Mesenteric fat pad (tissue), 1 donor: ENCODE results near the gene SETBP1. TPM values are rescaled to one million over a fixed set of nuclear protein-coding genes. Genes with fewer than 3 reads are reported as not detected.

ENCODE experiments used
- DNase-seq: peaks from one replicate; pipeline ENCODE4 v3.0.0-alpha.2; 2020; ENCODE audit warnings: low spot score
- total RNA-seq: library from RNA; stranded (reverse); fragmentation: NEBNext Ultra II Directional; extraction: Animal tissue kit (Norgen Biotek cat#: 25700); gene quantifications from one replicate; pipeline ENCODE4 v1.2.1, GENCODE V29; 2021
- donor health status: DM: yes; HTN: yes; CAD: no.

The SETBP1 gene
- total RNA-seq, 1 donor from 2014 or later, result 21.6 TPM

DNA sequence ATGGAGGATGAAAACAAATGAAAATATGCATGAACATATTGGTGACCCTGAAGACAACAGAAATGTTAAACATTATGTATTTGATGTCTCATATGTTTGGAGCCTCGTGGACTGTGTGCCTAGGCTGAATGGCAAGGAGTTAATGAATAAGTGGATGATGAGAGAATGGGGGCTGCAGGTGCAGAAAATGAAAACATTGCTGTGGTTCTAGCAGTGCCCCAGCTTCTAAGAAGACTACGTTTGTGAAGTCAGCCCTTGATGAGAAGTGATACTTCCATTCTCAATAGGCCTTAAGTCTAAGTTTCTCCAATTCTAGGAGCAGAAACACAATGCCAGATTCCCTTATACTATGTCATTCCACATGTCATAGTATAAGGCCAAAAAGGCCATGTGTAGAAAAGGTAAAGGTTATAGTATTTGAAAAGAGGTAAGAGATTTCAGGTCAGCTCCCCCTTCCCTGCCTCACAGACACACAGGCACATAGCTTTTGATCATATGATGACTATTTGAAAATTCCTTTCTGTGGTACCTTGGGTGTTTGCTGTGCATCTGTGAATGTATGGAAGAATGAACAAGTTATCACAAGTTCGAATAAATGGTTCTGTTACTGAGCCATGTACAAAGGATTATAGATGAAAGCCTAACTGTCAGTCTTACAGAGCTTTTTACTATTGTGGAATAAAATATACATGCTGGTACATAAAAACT is 280.8 kb downstream of the SETBP1 start:
- no peak for DNase-seq

DNA sequence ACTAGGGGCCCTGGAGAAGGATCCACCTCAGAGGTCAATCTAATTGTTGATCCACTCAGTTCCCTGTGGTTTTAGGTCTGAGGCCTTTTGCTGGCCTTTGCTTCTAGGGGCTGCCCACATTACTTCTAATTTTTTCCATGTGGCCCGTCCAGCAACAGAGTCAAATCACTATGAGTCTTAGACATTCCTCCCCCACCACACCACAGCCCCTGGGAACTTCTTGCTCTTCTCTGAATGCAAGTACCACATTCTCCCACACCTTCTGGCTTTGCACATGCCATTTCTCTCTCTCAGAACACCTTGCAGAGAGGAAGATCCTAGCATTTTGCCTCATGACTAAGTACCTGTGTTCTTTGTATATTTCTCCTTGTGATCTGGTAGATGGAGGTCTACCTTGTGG is 286.9 kb downstream of the SETBP1 start:
- no peak for DNase-seq

DNA sequence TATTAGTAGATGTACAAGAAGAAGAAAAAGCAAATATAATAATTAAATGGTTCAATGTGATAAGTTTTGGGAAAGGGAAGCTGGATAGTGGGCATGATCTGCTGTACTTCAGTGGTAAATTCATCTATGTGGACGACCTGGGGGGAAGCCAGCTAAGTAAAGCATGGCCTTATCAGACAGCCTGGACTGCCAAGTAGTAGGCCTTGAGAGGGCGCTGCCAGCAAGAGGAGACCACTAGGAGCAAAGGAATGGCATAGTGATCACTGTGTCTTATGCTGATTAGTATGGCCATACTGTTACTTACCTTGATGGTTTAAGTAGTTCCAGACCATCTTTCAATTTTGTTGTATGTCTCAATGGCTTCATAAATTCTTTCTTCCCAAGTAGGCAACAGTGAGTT is 287.6 kb downstream of the SETBP1 start:
- no peak for DNase-seq

DNA sequence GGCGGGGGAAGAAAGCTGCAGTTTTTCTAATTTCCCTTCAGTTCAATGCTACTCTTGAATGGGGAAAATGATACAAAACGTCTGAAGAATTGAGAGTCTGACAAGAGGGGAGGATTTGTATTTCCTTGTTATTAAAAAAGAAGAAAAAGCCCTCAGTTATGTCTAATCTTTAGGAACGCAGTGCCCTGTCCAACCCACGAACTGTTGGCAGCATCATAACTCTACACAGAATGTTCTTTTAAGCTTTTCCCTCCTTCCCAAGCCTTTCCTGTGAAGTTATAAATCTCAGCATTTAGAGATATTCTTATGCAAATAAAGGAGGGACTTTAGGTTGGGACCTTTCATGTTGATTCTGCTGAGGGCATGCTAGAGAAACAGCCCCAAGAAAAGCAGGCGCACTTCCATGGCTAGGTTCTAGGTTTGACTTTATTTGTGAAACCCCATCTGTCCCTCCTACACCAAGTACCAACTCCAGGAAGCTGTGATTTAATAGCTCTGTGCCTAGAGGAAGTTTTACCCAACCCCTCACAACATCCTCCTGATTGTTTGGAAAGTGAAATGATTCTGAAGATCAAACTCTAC is 288.6 kb downstream of the SETBP1 start:
- DNase-seq, result no peak

DNA sequence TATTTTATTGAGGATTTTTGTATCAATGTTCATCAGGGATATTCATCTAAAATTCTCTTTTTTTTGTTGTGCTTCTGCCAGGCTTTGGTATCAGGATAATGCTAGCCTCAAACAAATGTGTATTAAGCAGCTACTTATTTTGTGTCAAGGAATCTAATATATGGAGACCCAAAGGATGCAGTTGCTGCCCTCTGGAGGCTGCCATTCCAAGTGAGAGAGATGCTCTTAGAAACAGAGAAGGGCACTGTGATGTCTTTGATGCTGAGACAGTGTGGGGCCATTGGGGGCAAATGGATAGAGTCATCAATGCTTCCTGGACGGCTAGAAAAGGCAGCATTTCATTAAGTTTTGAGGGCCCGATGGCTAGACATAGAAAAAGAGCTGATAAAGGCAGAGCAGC is 292.6 kb downstream of the SETBP1 start:
- DNase-seq, result no peak

DNA sequence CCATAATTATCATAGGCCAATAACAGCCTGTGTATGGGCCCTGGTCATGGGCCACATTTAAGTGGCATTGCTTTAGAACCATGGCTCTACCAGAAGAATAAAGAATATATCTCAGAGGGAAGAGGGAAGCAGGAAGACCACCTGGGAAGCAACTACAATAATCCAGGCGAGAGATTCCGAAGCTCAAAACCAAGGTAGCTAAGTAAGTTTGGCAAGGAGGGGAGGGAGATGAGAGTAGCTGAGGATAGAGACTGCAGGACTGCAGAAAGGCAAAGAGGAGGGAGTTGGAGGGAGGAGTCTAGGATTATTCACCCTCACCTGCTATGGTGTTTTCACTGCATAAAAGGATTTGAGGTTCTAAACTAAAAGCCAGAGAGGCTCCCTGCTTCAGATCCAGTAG is 293.5 kb downstream of the SETBP1 start:
- DNase-seq, result no peak

DNA sequence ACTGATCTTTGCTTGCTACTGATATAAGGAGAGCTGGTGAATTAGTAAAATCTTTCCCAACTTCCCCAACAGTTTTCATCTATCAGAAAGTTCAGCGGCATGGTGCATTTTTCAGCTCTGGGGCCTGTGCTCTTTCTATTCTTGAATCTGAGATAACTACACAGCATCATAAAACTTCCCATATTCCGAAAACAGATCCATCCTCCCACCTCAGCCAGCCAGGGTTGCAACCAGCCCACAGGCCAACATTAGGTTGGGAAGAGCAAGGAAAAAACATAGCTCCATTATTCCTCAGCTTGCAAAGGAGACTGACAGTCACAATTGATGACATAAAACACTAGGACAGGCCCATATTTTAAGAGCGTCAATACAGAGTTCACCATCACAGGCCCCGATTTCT is 297.2 kb downstream of the SETBP1 start:
- no peak for DNase-seq

DNA sequence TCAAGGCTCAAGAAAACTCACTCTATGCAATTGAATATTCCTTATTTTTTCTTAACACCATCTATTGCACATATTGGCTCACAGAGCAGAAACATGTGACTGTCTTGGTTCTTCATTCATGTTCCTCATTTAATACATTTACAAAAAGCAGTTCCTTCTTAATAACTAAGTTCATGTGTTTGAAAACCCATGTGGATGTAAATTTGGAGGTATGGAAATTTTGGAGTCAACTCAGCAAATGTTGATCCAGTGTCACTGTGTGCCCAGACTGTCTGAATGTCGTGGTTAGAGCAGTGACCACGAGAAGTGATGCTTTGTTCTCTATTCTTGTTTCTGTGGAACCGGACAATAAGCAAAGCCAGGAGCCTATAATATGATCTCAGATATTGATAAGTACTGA is 299.1 kb downstream of the SETBP1 start:
- DNase-seq, result no peak

DNA sequence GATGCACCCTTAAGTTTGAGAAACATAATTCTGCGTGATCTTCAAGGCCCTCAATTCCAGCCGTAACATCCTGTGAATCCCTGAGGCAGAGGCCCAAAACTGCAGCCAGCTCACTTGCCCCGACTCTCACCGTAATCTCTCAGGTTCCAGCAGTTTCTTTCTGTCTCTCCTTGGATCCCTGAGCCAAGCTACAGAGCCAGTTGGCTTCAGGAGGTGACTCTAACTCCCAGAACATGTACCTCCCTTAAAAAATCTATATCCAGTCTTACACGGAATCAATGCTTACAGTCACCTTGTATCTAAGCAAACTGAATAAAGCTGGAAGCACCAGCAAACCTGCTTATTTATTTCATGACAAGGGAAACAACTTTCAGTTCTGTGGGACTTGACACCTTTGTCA is 300.4 kb downstream of the SETBP1 start:
- no peak for DNase-seq

DNA sequence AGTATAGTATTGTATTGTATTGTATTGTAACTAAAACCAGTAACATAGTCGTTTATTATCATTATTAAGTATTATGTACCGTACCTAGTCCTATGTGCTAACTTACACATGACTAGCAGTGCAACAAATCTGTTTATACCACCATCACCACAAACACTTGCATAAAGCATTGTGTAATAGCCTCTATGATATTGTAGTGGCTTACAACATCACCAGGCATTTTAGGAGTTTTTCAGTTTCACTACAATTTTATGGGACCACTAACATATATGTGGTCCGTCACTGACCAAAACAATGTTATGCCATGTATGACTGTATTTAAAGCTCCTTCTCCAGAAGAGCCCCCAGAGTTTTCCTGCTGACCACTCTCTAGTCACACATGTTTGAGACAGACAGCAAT is 306.2 kb downstream of the SETBP1 start:
- DNase-seq, result no peak

DNA sequence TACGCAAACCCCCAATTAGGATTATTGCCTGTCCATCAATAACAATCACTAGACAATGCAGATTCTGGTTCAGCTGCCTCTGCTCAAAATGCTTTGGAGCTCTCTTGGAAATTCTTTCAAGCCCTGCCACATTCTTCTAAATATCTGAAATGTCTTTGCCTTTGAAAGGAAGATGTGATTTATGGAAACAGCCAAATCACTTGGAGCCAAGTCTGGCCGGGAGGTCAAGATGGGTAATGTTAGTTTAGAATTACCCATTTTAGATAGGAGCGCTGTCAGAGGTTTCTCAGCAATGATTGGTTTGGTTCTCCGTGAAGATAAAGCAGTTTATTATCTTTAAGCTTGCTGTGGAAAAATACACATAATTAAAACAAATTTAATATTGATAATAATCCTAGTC is 306.7 kb downstream of the SETBP1 start:
- no peak for DNase-seq

DNA sequence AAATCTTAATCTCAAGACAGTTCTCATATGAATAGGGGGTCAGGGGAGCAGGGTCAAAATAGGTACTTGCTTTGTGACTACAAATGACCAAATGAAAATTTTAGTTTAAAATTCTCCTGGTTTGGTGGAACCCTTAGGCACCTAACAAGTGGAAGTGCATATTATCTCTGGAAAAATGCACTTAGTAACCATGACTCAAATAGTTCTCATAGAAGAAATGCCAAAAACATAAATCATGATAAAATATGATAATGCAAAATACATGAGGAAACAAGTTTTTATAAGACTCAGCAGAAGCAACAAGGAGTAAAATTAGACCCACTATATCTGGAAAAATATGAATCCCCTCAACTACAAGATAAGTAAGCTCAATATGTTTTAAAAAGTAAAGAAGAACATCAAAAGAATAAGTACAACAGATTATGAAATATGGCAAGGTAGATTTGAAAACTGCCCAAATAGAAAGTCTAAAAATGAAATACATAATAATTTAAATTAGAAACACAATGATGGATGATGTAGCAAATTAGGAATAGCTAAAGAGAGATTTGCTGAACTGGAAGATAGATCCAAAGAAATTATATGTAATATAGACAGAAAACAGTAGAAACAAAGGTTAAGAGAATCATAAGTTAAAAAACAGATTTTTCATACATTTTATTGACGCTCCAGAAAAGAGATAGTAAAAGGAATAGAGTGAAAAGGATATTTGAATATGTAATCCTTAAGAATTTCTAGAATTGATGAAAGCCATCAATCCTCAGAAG is 308.3 kb downstream of the SETBP1 start:
- DNase-seq, result no peak

DNA sequence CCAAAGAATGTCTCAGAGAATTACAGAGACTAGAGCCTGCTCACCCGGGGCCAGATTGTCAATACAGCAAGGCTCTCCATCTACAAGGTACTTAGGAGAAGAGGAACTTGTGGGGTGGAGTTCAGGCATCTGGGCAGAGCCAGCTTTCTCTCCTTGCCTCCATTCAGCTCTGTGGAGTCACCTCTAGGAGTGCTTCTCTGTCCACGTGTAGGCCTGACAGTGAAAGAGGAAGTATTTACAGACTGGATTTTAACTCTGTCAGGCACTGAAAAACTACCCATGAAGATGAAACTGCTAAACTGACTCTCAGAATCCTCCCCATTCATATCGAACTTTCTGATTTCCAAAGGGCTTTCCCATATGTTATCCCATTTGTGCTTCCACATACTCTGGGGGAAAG is 315.6 kb downstream of the SETBP1 start:
- DNase-seq, result no peak

DNA sequence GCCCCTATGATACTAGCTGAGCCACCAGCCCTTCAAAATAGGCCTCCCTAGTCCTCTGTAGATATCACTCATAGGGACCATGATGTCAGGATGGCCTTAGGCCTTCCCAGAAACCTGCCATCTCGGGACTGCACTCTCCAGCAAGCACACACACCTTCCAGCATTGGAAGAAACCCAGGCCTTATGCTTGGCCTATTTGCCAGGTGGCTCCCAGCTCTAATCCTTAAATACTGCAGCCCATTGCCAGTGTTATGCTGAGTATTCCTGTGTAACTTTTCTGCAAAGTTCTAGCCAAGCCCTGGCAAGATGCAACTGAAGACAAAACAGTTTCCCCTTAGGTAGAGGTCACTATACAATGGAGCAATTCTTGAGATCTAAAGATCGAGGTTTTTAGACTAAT is 316.5 kb downstream of the SETBP1 start:
- no peak for DNase-seq

DNA sequence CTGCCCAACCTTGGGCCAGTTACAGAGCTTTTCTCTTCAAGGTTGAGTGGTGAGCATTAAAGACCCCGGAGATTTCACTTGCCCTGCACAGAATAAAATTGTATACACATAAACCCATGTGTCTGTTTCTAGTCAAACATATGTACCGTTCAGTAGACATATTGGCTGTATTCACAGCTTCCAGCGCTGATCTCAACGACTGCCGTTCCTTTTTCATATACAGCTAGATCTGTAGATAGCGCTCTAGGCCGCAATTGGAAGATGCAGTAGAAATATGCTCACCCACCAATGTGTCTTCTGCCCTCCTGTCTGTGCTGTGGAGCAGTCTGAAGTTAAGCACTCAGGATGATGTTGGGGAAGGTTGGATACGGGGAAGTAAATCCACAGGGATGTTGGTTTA is 317.7 kb downstream of the SETBP1 start:
- DNase-seq, result no peak

DNA sequence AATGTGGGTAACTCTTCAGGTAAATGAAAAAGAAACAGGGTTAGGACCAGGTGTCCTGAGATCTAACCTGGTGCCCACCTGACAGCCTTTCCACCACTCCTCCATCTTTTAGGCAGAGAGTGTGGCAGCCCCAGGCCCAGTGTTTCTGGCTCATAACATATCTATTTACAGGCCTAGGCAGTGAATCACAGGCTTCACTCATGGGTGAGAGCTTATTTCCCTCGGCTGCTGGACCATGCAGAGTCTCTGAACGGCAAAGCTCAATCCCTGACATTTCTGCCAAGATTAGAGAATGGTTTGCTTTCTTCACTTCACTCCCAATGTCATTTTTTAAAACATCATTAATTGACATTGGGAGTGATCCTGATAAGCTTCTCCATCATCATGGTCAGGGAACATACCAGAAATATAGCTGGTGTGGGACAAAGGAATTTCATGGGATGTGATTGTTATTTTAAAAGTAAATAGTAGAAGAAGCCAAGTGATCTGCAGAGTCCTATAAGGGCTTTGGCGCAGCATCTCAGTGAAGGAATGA is 323.9 kb downstream of the SETBP1 start:
- DNase-seq, result no peak

DNA sequence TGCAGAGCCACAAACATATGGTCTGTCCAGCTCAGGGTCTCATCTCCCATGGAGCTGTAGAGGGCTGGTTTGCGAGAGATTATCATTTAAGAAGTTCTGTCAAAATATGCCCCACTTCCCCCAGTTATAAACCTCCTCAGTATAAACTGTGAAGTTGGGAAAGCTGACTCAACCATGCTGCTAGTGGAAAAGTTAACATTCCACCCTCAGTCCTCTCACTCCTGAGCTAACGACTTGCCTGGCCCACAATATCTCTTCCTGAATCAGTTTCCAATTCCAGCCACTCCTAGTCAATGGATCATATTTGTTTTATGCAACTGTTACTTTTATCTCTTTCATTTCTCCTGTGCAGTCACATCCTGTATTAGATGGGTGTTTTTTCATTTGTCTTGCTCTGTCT is 326.2 kb downstream of the SETBP1 start:
- no peak for DNase-seq

DNA sequence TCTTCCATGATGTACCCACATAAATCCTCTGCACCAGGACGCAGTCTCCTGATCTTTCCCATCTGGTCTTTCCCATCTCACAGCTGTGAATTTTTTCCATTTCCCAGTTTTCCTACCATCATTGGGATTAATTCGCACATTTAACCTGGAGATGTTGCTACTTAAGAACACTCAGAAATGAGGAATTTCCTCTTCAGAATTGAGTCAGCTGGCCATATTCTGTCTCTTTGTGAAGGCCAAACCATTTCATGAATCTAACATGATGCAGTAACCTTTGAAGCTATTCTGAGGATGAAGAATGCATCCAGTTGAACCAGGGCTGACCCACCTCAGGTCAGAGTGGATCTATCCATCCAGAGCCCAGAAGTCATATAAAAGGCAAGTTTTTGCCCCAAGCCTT is 326.8 kb downstream of the SETBP1 start:
- no peak for DNase-seq

DNA sequence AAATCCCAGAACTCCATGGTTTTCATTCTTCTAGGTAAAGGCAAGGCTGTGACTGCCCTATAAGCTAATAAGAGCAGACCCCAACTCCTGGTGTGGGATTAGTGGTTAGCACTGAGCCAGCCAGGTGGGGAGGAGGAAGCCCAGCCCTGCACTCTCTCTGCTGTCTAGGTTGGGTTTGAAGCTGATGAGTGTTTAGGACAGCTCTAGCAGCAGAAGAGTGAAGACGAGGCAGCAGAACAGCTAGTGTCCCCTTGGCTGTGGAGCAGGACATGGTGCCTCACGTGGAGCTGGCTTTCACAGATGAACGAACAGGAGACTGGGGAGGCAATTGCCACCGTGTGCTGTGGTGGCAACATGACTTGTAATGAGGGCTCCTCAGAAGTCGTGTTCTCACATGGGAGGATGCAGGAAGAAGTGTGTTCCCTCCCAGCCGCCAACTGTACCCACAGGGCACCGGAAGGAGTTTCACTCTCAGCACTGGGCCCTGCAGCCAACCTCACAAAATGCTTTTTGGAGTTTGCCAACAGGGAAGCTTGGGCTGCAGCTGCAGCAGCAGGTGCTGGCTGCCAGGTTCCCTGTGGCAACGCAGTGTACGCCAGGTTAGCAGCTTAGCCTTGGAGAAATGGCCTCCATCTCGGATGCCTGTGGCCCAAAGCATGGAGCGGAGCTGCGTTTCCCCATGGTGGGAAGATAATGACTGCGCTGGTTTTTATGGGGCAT is 328.2 kb downstream of the SETBP1 start:
- no peak for DNase-seq

DNA sequence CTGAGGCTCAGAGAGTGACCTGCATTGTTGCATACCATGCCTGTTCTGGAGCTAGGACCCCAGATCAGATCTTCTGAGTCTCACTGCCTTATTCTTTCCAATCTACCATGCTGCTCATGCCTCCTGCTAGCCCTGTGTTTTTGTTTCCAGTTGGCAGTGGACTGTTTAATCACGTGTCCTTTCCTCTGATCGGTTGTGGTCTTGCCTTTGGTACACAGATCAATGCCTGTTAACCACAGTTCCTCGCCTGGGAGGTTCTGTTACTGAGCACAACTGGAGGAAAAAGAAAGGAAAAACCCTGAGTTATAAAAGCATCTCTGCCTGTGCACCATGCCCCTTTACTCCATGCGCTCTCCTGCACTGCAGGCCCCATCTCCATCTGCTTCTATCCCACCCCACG is 329.1 kb downstream of the SETBP1 start:
- no peak for DNase-seq

DNA sequence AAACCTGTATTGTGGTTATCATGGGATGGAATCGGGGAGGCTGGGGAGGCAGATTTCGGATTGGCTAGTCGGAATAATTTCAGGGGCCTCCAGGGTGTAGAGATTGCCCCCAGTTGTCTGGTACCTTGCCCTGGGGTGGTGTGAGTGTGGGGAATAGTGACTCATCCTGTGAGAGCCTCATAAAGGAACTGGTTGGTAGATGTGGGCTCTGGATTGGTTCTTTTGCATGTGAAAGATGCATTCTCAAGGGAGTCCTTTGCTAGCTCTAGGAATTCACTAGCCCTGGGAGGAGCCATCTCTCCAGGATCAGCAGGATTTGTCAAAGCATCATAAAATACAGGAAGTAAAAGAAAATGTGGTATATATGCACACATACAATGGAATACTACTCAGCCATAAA is 331.6 kb downstream of the SETBP1 start:
- DNase-seq, result no peak

DNA sequence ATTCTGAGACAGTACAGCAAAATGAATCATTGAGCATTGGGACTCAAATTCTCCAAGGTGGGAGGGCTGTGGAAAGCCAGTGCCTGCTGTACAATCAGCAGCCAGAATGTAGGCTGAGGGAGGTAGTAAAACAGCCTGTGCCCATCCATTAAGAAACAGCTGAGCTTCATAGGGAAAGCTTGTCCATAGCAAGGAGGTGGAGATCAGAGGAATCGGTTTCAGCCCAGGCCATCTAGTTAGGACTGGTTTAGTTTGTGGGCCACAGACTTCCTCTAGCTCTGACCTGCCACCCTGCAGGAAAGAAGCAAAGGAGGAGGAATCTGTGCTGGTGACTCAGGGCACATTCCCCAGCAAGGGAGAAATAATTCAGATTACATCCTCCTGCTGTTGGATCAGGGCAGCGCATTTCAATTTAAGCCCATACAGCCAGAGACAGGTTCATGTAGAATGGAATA is 333.4 kb downstream of the SETBP1 start:
- no peak for DNase-seq
